A549 (cell line): ENCODE data around the gene CXXC1. TPM values are rescaled to one million over a fixed set of nuclear protein-coding genes. Genes with fewer than 3 reads are reported as not detected.

Source experiments
- ATAC-seq, 2 experiments: fragments of 200-7000 bp in 1 of 2; fragments of >200 bp in 1 of 2; cut with Nextera tagmentation in 1 of 2; cut with Tn5 transposase in 1 of 2; 3 replicates each; pipeline versions ENCODE4 v1.8.0 to v1.9.1; 2018 to 2020; ENCODE audit warnings: mild to moderate bottlenecking in 1 of 2, moderate library complexity in 1 of 2
- CTCF ChIA-PET: fragments of 300-600 bp; sonication (Branson Sonifier 250); formaldehyde crosslinking; extraction: SDS; loops from one replicate; lab custom pipeline; 2021; ENCODE audit warnings: antibody characterized with exemption, inconsistent platforms; lab: Yijun Ruan, JAX
- POLR2A ChIA-PET: fragments of 350-600 bp; formaldehyde crosslinking; extraction: SDS; loops from one replicate; lab custom pipeline; 2021; ENCODE audit warnings: antibody characterized with exemption, inconsistent platforms; lab: Yijun Ruan, JAX
- DNase-seq, 2 experiments: peaks; one replicate each; pipeline versions ENCODE4 v3.0.0 to v3.0.0-alpha.2; 2011 to 2016; ENCODE audit warnings: low read depth in 1 of 2, low spot score in 1 of 2
- FAIRE-seq: peaks from 2 replicates; lab custom pipeline; 2011; peaks lifted over from hg19 to GRCh38; lab: Jason Lieb, UNC
- H3K27ac ChIP-seq, 2 experiments: fragments of >200 bp; sonication (Bioruptor Twin); formaldehyde crosslinking; 3 replicates each; pipeline ENCODE4 v1.5.1; 2016 to 2017
- H3K4me1 ChIP-seq: fragments of >200 bp; sonication (Bioruptor Twin); formaldehyde crosslinking; 3 replicates; pipeline ENCODE4 v1.6.1; 2016
- H3K4me2 ChIP-seq: fragments of >200 bp; sonication (Bioruptor Twin); formaldehyde crosslinking; 3 replicates; pipeline ENCODE4 v1.6.1; 2016
- H3K4me3 ChIP-seq: fragments of >200 bp; sonication (Bioruptor Twin); formaldehyde crosslinking; 3 replicates; pipeline ENCODE4 v1.5.1; 2016
- H3K9me3 ChIP-seq: fragments of >200 bp; sonication (Bioruptor Twin); formaldehyde crosslinking; 3 replicates; pipeline ENCODE4 v1.6.1; 2016
- CBX2 ChIP-seq: fragments of 200-600 bp; sonication (generic); IDR thresholded peaks from 2 replicates; pipeline ENCODE4 v1.6.1; 2016; ENCODE audit warnings: low read depth, mild to moderate bottlenecking, borderline replicate concordance
- CHD2 ChIP-seq: fragments of 150-350 bp; IDR thresholded peaks from 2 replicates; pipeline ENCODE4 v1.6.1; 2014; ENCODE audit warnings: low read length; ENCODE audit not compliant: partially characterized antibody
- CTCF ChIP-seq: fragments of >200 bp; sonication (Bioruptor Twin); formaldehyde crosslinking; IDR thresholded peaks from 3 replicates; pipeline ENCODE4 v1.5.1; 2016
- EHMT2 ChIP-seq: fragments of 200-600 bp; sonication (generic); IDR thresholded peaks from 2 replicates; pipeline ENCODE4 v1.6.1; 2016; ENCODE audit warnings: antibody characterized with exemption, low read depth, mild to moderate bottlenecking, moderate library complexity
- FOSL2 ChIP-seq, 2 experiments: fragments of 450-650 bp in 1 of 2; fragments of >200 bp in 1 of 2; sonication (Bioruptor Twin) in 1 of 2; formaldehyde crosslinking; IDR thresholded peaks; 2 replicates each; pipeline versions ENCODE4 v1.5.0 to v1.6.1; 2016 to 2020; ENCODE audit warnings: mild to moderate bottlenecking in 1 of 2, moderate library complexity in 1 of 2
- GATA3 ChIP-seq: IDR thresholded peaks from 2 replicates; pipeline ENCODE4 v1.6.1; 2012; ENCODE audit warnings: borderline replicate concordance
- HMGXB4 ChIP-seq: fragments of 250-450 bp; sonication (Bioruptor Pico); IDR thresholded peaks from 2 replicates; pipeline ENCODE4 v1.5.0; 2021; ENCODE audit warnings: mild to moderate bottlenecking, moderate library complexity, borderline replicate concordance
- NFE2L2 ChIP-seq: fragments of 150-350 bp; conservative IDR thresholded peaks from 2 replicates; pipeline ENCODE4 v1.6.1; 2014; ENCODE audit warnings: low read length
- NPAS2 ChIP-seq: fragments of 250-450 bp; sonication (Bioruptor Pico); IDR thresholded peaks from 2 replicates; pipeline ENCODE4 v1.8.0; 2022; ENCODE audit warnings: mild to moderate bottlenecking, moderate library complexity, borderline replicate concordance
- POLR2A ChIP-seq: IDR thresholded peaks from 2 replicates; pipeline ENCODE4 v1.6.1; 2012; ENCODE audit warnings: mild to moderate bottlenecking, low read length
- POLR2AphosphoS2 ChIP-seq: conservative IDR thresholded peaks from 2 replicates; pipeline ENCODE4 v1.6.1; 2012; ENCODE audit warnings: low read length, improper control_type of control experiment, inconsistent platforms
- RNF2 ChIP-seq: fragments of 200-600 bp; sonication (generic); IDR thresholded peaks from 2 replicates; pipeline ENCODE4 v1.6.1; 2016; ENCODE audit warnings: low read depth, mild to moderate bottlenecking, antibody characterized with exemption, moderate library complexity, borderline replicate concordance
- WGBS: methylation state at CpG from one replicate; pipeline ENCODE4 v1.1.6; 2017; ENCODE audit errors: missing lambda C conversion rate; 5-methylcytosine and 5-hydroxymethylcytosine counted together
- polyA plus RNA-seq, 4 experiments: library from polyadenylated mRNA; depleted of rRNA in 3 of 4; stranded (reverse); fragments of >200 nt; fragmentation: RNase III in 1 of 4; extraction: RNeasy Plus Mini Kit Qiagen cat#74134 plus additional on column Dnase treatment in 1 of 4; gene quantifications; 2 replicates in 3 of 4; 3 replicates in 1 of 4; pipeline ENCODE4 v1.2.3, GENCODE V29; 2011 to 2017

The CXXC1 gene
- polyA plus RNA-seq, 2 of the 4 experiments (the other 2 are of a cell fraction), result 21.2 to 54.3 TPM

GRCh38 chr18:50301074-50301473 is 13.6 kb upstream of the CXXC1 start:
- Histone ChIP-seq H3K4me3 (no peak overlapping the region), H3K4me2 (no peak overlapping the region), H3K4me1 (no peaks in the 10 kb centered on the region), H3K9me3 (peaks cover 9% of the 10 kb centered on the region; the same call in 2 of the 3 replicates), H3K27ac (no peak overlapping the region)
- TF ChIP-seq NFE2L2, result no peak
- no peak for TF ChIP-seq POLR2AphosphoS2
- no peak for TF ChIP-seq EHMT2
- TF ChIP-seq POLR2A, result no peak
- TF ChIP-seq GATA3, result no peak
- no peak for TF ChIP-seq CTCF
- no peak for TF ChIP-seq NPAS2 (CRISPR knock-in tag)
- no peak for FAIRE-seq
- WGBS, result 35% methylated on average over 5 of the region's 5 CpGs
- ChIA-PET POLR2A (interaction anchor here (1.2 kb wide), 1 partner anchor 19 kb away, joined by 3 read pairs; no protein-coding TSS in a partner anchor), CTCF (no interaction called here)
- DNase-seq, result no peak
- ATAC-seq, result no peak

- DNase-seq (no peak), ATAC-seq (no peak), FAIRE-seq (no peak)
- no peak overlapping the region for H3K27ac ChIP-seq
- POLR2A ChIA-PET, result no interaction called here
- no peak overlapping the region for H3K4me2 ChIP-seq
- peaks cover 3% of the 10 kb centered on the region; the same call in 1 of the 3 replicates for H3K9me3 ChIP-seq
- WGBS, result 38% methylated on average over 7 of the region's 7 CpGs
- TF ChIP-seq RNF2 (no peak), FOSL2 (IDR thresholded peaks at IDR 0.05) (no peak), FOSL2 (CRISPR knock-in tag; IDR thresholded peaks at IDR 0.05) (no peak)
- no peaks in the 10 kb centered on the region for H3K4me1 ChIP-seq
- CTCF ChIA-PET, result no interaction called here
- H3K4me3 ChIP-seq, result no peak overlapping the region
Measured at GRCh38 chr18:50299626-50300388, 12.3 kb upstream of the CXXC1 start.

- H3K4me3 ChIP-seq, result no peak overlapping the region
- TF ChIP-seq CHD2 (no peak), HMGXB4 (CRISPR knock-in tag) (no peak), CBX2 (no peak)
- POLR2A ChIA-PET, result no interaction called here
- no peaks in the 10 kb centered on the region for H3K9me3 ChIP-seq
- CTCF ChIA-PET, result interaction anchor here (0.9 to 1.2 kb wide), 2 partner anchors 27 to 53 kb away, joined by 3 to 4 read pairs; no protein-coding TSS in a partner anchor
- H3K4me1 ChIP-seq, result no peaks in the 10 kb centered on the region
- FAIRE-seq (no peak), DNase-seq (no peak), ATAC-seq (no peak)
- peak overlapping the region; percentile 71; the same call in 2 of the 3 replicates for H3K4me2 ChIP-seq
- no peak overlapping the region for H3K27ac ChIP-seq
- WGBS, result 80% methylated on average over 9 of the region's 49 CpGs
Measured at GRCh38 chr18:50298443-50299284, 11.2 kb upstream of the CXXC1 start.
